ENCODE measurements around the gene ATP4A. TPM values are rescaled to one million over a fixed set of nuclear protein-coding genes. Genes with fewer than 3 reads are reported as not detected.

Gene ATP4A
- total RNA-seq, 2 donors from 2014 or later: 8.2 TPM; not detected in 1

- peak in 2 of 4 donors; percentile 43 to 50 for DNase-seq
- Histone ChIP-seq H3K27me3 (no peaks in the 10 kb centered on the region), H3K4me1 (peaks cover 48% of the 10 kb centered on the region), H3K27ac (peak overlapping the region in 1 of 4 donors; percentile 23), H3K4me3 (no peak overlapping the region), H3K9me3 (no peaks in the 10 kb centered on the region), H3K36me3 (replicated peaks in 1 of 2; ENCODE audit: insufficient read depth in 1 of 2, low read depth in 2 of 2) (no peaks in the 10 kb centered on the region)
- 15 to 20% methylated on average over 11 of the region's 11 CpGs for WGBS, 2 donors
- intact Hi-C loops (cut with DNase I): loop anchor here (10.0 kb wide), 1 partner anchor 156 kb away; the partner anchor contains the start of gene KMT2B
- TF ChIP-seq CTCF (IDR thresholded peaks at IDR 0.05) (peak in 1 of 7 experiments; percentile 7), POLR2A (IDR thresholded peaks at IDR 0.05) (no peak)
- no peak for ATAC-seq
Observed at GRCh38 chr19:35559281-35559659, 4.2 kb downstream of the ATP4A start.

GRCh38 chr19:35558400-35559280 is 4.8 kb downstream of the ATP4A start:
- Histone ChIP-seq H3K27ac (peak overlapping the region in 1 of 4 donors; percentile 23), H3K36me3 (replicated peaks in 1 of 2; ENCODE audit: insufficient read depth in 1 of 2, low read depth in 2 of 2) (no peaks in the 10 kb centered on the region), H3K4me3 (peak overlapping the region in 1 of 2 donors; percentile 19), H3K4me1 (peaks cover 41% of the 10 kb centered on the region), H3K27me3 (no peaks in the 10 kb centered on the region), H3K9me3 (no peaks in the 10 kb centered on the region)
- 19 to 27% methylated on average over 26 to 53 of the region's 53 CpGs for WGBS, 2 donors
- ATAC-seq (peak; percentile 25), DNase-seq (no peak)
- intact Hi-C loops (cut with DNase I): loop anchor here (10.0 kb wide), 1 partner anchor 156 kb away; the partner anchor contains the start of gene KMT2B
- peak in 2 of 7 experiments; percentile 7 for TF ChIP-seq CTCF (IDR thresholded peaks at IDR 0.05)
- peak in 2 of 3 donors; percentile 40 to 44 for TF ChIP-seq POLR2A (IDR thresholded peaks at IDR 0.05)

GRCh38 chr19:35557539-35558399 is 5.7 kb downstream of the ATP4A start:
- H3K27me3 ChIP-seq: no peaks in the 10 kb centered on the region
- intact Hi-C loops (cut with DNase I): loop anchor here (10.0 kb wide), 1 partner anchor 157 kb away; the partner anchor contains the start of gene KMT2B

More at GRCh38 chr19:35557539-35558399, 5.7 kb downstream of the ATP4A start:
- peak; percentile 76 for ATAC-seq
- Histone ChIP-seq H3K27ac (peak overlapping the region in 1 of 4 donors; percentile 47), H3K36me3 (replicated peaks in 1 of 2; ENCODE audit: insufficient read depth in 1 of 2, low read depth in 2 of 2) (no peaks in the 10 kb centered on the region), H3K9me3 (no peaks in the 10 kb centered on the region), H3K4me3 (peak overlapping the region in 1 of 2 donors; percentile 19), H3K4me1 (peaks cover 40% of the 10 kb centered on the region)
- peak; percentile 54 to 94 (median 86) for DNase-seq
- TF ChIP-seq POLR2A (IDR thresholded peaks at IDR 0.05) (no peak), CTCF (IDR thresholded peaks at IDR 0.05) (no peak)
- 15 to 25% methylated on average over 31 to 60 of the region's 60 CpGs for WGBS, 2 donors
